ELF-1 (cell line): ENCODE results near the gene NAALADL2.
A peak's percentile ranks its signal among the peaks of the same experiment; 100 is the strongest.
"Not testable (repeated sequence)": the region's sequence is repeated elsewhere in the genome, so short reads cannot be mapped to it uniquely, and the experiment has no call there.

Experiments
- DNase-seq: peaks from one replicate; pipeline ENCODE4 v3.0.0-alpha.2; 2016; ENCODE audit warnings: low read depth, low spot score

The NAALADL2 gene

DNA sequence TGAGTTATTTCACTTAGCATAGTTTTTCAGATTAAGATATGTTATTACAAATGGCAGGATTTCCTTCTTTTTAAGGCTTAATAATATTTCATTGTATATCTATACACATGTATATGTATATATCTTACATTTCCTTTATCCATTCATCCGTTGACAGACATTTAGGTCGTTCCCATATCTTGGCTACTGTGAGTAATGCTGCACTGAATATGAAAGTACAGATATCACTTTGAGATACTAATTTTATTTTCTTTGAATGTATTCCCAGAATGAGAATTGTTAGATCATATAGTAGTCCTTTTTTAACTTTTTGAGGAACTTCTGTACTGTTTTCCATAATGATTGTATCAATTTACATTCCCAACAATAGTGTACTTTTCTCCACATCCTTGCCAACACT lies 270.4 kb downstream of the NAALADL2 start:
- no peak for DNase-seq

DNA sequence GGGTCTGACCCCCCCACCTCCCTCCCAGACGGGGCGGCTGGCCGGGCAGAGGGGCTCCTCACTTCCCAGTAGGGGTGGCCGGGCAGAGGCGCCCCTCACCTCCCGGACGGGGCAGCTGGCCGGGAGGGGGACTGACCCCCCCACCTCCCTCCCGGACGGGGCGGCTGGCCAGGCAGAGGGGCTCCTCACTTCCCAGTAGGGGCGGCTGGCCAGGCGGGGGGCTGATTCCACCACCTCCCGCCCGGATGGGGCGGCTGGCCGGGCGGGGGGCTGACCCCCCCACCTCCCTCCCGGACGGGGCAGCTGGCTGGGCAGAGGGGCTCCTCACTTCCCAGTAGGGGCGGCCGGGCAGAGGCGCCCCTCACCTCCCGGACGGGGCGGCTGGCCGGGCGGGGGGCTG lies 272.7 kb downstream of the NAALADL2 start:
- not testable (repeated sequence) for DNase-seq

DNA sequence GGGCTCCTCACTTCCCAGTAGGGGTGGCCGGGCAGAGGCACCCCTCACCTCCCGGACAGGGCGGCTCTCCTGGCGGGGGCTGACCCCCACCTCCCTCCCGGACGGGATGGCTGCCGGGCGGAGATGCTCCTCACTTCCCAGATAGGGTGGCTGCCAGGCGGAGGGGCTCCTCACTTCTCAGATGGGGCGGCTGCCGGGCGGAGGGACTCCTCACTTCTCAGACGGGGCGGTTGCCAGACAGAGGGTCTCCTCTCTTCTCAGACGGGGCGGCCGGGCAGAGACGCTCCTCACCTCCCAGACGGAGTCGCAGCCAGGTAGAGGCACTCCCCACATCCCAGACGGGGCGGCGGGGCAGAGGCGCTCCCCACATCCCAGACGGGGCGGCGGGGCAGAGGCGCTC lies 273.6 kb downstream of the NAALADL2 start:
- not testable (repeated sequence) for DNase-seq

DNA sequence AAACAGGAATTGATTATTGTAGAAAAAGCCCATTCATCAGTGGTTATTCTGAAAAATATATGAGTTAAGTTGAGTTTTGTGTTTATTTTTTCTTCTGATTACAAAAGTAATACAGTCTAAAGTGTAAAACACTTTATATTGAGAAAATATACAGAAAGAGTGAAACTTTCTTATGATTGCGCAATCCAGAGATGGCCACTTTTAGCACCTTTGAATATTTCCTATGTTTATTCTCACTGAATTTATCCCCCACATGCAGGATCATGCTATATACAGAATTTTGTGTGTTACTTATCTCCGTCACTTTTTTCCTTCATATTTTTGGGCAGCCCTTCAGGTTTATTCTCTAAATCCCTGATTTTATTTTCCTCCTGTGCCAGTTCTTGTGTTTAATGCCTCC lies 285.2 kb downstream of the NAALADL2 start:
- no peak for DNase-seq

DNA sequence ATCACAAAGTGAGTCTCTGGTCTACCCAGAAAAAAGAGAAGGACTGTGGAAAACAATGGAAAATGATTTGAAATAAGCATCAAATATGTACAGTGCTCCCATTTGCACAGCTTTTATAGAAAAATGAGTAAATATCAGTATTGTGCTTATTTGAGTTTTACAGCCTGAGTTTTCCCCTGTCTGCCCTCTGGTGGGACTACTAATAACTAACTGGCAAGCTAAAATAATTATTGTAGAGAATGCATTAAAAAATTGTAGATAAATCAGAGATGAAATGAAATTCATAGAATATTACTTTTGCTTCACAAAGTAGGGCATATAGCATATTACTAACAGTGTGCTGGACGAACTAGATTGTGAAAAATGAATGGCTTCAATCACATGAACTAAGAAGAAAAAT lies 287.1 kb downstream of the NAALADL2 start:
- DNase-seq = no peak

DNA sequence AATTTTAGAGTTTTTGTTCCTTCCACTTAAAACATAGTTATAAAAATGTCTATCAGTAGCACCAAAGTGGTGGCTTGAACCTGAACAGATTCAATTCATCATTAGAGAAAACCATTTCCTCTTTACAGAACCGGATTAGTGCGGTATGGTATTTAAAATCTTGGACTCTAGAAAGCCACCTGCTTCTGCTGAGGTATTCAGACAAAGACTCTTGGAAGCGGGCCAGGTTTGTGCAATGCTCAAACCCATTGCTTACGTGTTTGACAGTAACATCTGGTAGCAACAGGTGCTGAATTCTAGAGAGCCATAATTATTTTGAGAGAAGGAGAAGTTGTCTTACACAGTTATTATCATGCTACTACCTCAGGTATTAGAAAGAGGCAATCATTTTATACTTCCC lies 290.5 kb downstream of the NAALADL2 start:
- DNase-seq = no peak

DNA sequence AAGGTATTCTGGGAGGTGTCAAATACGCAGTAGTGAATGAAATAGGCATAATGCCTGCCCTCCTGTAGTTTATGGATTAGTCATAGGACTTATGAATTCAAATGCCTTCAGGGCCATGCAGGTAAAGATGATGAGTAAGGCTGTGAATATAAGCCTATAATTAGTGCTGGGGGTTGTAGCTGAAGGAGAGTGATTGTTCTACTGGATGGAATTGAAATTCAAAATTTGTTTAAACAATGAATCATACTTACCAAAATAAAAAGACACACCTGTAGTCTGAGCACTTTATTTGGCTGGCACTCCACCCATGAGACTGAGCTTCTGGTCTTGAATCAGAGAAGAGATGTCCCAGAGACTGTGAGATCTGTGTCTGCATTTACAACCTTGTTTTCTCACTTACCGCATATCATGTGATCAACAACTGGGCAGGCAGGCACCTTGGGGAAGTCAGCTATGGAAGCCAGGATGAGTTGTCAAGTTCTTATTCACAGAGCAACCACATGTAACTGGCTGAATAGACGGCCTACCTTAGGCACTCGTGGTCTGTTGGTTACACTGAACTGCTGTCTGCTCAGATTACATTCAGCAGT lies 291.8 kb downstream of the NAALADL2 start:
- DNase-seq = peak; percentile 1

DNA sequence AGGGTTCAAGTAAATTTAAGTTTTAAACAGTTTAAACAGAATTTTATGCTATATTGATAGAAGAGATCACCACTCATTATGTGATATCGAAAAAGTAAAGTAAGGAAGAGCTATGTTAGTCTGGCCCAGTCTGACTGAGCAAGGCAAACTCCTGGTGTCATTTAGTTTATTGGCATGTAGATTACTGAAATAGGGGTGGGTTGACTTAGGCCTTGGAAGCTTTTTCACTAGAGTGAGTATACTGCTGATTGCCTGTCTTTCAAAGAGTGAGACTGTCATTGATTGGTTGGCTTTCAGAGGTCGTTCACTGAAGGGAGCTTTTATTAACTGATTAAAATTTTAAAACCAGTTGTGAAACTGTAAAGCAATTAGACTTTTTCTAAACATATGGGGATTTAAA lies 294.5 kb downstream of the NAALADL2 start:
- no peak for DNase-seq

DNA sequence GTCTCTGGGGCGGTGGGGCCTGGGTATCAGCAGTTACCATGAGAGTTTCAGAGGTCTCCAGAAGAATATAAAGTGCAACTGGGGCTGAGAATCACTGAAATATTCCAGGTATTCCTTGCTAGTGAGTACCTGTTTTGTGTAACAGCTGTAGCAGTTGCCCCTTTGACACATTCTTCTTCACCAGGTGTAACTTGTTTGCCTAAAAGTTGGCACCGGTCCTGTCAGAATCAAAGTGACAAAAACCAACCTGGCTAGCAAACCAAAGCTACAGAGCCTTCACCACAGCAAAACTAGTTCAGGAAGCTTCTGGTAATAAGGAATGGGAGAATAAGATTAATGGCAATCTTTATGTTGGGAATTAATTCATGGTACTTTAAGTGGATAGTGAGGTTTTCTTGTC lies 296.0 kb downstream of the NAALADL2 start:
- DNase-seq = no peak

DNA sequence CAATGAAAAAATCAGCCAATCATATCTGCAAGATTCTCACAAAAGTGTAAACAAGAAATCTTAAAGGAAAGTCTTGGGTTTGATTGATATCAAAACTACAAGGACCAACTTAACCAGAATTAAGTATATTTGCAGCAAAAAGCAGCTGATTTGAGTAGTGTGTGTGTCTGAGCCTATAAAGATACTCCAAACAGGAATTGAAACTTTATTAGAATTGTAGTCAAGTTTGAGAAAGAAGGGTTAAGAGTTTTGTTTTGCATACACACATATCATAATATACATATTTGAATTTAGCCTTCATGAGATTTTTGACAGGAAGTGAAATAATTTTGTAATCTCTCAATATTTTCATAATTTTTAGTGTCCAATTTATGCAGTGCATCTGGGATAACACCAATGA lies 300.1 kb downstream of the NAALADL2 start:
- DNase-seq = no peak

DNA sequence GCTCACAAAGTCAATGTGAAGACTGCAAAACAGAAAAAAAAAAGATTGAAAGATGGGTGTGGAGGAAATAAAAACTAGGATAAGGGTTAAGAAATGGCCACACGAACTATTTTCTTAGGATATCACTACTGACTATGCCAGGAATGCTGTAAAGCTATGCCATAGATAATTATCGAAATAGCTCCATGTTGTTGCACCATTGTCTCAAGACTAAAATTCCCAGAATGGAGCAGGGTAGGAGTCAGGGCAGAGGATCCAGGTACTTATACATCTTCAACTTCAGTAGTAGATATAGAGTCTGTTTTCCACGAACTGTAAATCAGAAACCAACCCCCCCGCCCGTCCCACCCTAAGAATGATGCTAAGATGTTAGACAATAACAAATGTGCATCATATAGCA lies 302.2 kb downstream of the NAALADL2 start:
- DNase-seq = no peak

DNA sequence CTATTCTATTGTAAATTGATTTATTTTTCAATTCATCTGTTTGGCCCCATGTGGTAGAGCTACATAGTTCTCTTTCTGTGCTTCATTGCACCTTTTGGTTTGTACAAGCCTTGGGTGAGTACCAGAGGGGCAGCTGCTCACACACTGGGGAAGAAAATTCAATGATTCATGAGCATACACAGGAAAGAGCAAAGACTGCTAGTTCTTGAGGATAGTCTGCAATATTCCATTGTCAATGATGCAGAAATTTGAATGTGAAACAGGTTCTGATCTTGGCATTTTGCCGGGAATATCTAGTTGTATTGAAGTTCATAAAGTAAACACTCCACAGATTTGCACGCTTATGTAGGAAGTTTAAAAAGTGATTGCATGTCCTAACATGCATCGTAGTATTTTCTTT lies 304.6 kb downstream of the NAALADL2 start:
- DNase-seq = no peak

DNA sequence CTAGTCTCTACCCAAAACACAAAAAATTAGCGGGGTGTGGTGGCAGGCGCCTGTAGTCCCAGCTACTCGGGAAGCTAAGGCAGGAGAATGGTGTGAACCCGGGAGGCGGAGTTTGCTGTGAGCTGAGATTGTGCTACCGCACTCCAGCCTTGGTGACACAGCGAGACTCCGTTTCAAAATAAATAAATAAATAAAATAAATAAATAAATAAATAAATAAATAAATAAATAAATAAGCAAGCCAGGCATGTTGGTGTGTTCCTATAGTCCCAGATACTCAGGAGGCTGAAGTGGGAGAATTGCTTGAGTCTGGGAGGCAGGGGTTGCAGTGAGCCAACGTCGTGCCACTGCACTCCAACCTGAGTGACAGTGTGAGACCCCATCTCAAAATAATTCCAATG lies 314.0 kb downstream of the NAALADL2 start:
- not testable (repeated sequence) for DNase-seq

DNA sequence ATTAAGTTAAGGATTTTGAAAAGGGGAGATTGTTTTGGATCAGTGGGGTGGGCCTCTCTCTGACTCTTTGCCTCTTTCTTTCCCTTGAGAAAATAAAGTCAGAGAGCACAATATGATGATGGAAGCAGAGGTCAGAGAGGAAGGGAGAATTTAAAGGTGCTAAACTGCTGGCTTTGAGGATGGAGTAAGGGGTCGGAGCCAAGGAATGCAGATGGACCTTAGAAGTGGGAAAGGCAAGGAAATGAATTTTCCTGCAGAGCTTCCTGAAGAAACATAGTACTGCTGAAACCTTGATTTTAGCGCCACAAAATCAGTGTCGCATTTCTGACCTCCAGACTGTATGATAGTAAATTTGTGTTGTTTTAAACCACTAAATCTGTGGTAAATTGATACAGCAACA lies 317.4 kb downstream of the NAALADL2 start:
- DNase-seq = no peak

DNA sequence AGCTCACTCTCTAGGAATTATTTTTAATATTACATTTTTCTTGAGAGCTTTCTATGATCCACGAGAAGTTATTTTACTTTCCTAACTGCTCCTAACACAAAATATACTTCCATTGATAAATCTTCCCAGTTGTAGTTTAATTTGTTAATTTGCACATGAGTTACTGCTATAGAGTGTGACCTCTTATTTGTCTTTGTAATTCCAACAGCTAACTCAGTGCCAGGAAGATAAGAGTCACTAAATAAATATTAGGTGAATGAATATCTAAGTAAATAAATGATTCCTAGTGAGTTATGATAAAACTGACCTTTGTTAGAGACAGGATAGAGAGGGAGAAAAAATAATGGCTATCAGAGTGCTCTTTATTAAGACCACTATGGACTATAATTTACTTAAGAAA lies 319.9 kb downstream of the NAALADL2 start:
- no peak for DNase-seq

DNA sequence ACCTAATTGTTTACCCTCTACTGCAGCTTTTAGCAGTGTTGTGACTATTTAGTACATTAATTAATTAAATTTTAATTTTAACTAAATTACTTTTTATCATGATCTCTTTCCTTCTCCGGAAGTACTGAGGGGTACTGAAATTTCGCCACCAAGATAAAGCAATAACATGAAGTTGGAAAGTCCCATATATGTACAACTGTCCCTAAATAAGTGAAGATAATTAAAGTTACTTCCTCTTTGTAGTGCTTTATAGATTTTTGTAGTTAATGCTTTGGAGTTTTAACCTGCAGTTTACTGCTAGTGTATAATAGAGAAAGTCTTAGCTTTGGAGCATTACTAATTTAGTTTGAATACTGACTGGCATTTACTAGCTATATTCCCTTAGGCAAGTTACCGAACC lies 325.3 kb downstream of the NAALADL2 start:
- DNase-seq = no peak

DNA sequence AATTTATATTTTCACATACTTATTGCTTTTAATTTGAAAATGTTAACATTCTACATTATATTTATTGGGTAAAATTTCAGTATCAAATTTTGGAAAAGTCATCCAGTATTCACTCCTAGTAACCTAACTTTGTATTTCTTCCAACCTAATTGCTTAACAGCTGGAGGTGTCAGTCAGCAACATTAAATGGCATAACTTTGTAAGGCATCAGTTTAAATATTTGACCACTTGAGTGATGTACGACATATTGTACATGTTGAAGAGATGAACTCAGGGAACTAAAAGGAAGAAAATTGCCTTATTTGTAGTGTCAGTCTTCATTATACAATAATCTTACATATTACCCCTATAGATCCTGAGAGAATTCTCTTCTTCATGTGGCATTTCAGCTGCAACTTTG lies 326.8 kb downstream of the NAALADL2 start:
- no peak for DNase-seq

DNA sequence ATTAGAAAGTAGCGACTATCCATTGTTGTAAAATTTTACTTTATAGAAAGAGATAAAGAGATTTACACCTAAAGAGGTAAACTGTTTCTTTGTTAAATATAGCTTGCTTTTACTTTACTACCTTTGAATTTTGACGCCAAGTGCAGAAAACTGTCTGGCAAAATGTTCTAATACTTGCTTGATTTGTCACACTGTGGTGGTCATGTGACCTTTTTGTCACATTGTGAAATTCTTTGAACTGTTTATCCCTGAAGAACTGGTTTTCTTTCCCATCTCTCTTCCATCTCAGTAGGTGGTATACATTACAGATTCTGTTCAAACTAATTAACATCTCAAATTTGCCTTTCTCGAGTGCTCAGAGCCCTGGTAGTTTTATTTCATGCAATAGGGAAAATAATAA lies 327.4 kb downstream of the NAALADL2 start:
- no peak for DNase-seq

DNA sequence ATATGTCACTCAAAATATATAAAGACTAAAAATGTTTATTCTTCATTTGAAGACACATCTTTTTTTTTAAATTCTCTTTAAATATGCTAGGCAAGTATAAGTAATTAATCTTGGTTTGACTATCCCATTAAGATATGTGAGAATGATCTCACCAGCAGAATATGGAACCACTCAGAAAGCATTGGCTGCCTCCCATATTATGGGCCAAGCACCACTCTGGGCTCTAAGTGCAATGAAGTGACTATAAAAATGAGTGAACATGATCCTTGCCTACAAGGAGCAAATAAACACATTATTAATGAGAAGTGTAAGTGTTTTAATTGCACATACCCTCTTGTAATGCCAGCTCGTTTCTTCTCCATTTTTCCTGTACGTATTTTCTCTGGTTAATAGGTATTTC lies 328.5 kb downstream of the NAALADL2 start:
- no peak for DNase-seq

DNA sequence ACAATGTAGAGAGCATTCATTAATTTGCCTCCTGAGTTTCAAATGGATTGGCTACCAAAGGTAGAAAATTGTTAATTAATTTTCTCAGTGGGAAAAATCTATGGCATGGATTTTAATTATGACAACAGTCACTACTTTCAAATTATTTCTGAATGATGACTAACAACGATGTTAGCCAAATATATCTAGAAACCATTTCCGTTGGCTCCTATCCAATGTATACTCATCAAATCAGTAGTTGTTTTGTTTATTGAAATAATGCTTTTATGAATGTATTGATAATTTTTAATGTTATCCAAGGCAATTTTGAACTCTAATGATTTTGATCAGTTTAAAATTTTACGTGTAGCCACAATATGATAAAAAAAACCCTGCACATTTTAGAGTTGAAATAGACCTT lies 333.4 kb downstream of the NAALADL2 start:
- no peak for DNase-seq

DNA sequence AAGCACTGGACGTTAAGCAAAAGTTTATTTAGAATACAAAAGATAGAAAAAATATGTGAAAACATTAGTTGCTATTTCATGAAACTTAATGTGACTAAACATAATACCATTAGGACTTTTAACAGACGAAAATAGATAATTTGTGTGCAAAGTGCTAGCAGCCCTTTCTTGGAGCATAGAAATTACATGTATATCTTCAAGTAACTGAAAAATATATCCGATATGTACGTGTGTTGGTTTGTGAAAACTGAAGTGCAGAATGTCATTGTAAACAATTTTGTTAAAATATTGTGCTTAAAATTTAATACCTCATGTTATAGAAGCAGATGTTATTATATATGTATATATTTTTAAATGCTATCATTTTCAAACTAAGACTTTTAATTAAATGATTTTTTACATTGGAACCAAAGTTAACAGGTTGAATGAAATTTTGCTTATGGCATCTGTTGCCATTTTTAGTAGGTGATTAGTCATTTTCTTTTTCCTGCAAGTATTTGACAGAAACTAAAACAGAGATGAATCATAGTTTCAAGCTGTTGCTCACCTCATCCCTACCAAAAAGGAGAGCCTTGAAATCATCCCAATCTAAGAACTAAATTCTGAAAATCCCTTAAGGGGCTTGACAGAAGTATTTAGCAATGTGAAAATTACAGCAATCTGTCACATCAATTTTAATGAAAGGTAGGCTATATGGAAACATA lies 334.8 kb downstream of the NAALADL2 start:
- DNase-seq = no peak

DNA sequence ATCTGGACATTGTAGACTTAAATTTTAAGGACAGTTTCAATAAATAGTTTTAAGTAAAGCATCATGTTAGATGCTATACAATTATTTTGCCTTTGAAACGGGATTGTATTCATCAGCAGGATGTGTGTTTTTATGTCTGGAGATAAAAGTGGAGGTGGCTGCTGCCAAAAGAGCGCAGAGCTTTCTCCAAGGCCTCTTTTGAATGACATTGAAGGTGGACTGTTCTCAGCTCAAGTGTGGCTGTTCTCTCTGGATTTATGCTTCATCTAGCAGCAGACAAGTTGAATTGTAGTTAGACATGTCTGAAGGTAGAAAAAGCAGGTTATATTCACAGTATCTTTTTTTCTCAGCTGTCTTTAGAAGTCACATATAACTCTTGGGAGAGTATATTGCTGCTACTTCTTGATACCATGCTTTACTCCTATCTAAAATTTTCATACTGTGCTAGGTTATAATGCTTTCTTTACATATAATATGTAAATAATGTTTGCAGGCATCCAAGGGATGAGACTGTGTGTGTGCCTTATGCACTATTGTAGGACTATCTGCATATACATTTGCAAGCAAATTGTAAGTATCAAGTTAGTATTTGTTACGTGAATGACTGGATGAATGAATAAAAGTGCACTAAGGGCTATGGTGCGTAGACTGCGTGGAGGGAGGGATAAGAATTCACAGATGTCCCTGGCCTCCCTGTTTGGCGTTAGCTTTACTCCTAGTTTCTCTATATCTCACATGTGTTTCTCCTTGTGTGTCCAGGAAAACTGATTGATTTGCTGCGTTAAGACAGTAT lies 340.1 kb downstream of the NAALADL2 start:
- DNase-seq = no peak

DNA sequence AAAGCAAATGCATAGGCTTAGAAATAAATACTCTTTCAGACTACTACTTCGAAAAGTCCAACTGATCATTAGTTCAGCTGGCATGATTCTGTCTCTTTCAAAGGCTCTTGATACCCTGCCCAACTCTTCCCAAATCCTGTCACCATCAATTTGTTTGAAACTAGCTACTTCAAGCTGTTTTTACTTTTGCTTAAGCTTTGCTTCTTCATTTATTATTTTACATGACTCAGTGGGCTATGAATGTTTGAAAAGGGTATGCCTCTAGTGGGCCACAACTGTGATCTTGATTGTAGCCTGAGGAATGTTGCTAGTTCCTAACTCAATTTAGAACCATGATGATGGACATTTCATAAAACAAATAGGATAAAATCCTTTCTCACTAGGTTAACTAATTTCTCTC lies 340.8 kb downstream of the NAALADL2 start:
- no peak for DNase-seq
